DOHH2 (cell line): ENCODE data around the gene FOSL2.

Experiments used
- CTCF ChIP-seq: fragments of 200-600 bp; sonication (generic); IDR thresholded peaks from one replicate; pipeline ENCODE4 v1.5.1; 2014; ENCODE audit warnings: antibody characterized with exemption, mild to moderate bottlenecking, low read depth, low read length; ENCODE audit not compliant: poor library complexity, severe bottlenecking
- EZH2phosphoT487 ChIP-seq: fragments of 200-600 bp; sonication (generic); IDR thresholded peaks from 2 replicates; pipeline ENCODE4 v1.6.1; 2017; ENCODE audit warnings: borderline replicate concordance, mild to moderate bottlenecking, antibody characterized with exemption, low read length, moderate library complexity, mixed read lengths

DNA sequence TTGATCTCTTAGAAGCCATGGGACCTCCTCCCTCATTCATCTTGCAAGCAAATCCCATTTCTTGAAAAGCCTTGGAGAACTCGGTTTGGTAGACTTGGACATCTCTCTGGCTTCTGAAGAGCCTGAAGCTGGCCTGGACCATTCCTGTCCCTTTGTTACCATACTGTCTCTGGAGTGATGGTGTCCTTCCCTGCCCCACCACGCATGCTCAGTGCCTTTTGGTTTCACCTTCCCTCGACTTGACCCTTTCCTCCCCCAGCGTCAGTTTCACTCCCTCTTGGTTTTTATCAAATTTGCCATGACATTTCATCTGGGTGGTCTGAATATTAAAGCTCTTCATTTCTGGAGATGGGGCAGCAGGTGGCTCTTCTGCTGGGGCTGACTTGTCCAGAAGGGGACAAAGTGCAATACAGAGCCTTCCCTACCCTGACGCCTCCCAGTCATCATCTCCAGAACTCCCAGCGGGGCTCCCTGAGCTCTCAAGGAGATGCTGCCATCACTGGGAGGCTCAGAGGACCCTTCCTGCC, 20.0 kb downstream of the FOSL2 start:
- TF ChIP-seq EZH2phosphoT487: no peak
- no peak for TF ChIP-seq CTCF
